ENCODE data around the gene TLN1. TPM values are rescaled to one million over a fixed set of nuclear protein-coding genes. Genes with fewer than 3 reads are reported as not detected.

The TLN1 gene
- total and polyA plus RNA-seq, 10 of the 15 experiments (the other 5 are each of a cell fraction or from before 2014, with no cell fraction given): 11.6 to 305 (median 71.9) TPM

- ChIA-PET CTCF (interaction anchor here (2.1 to 15.2 kb wide), 3 partner anchors 9 to 25 kb away, joined by 19 to 227 read pairs (median 39); partner anchors contain the start of genes ARHGEF39, CCDC107 and RMRP), POLR2A (interaction anchor here (0.6 to 1.1 kb wide), 3 partner anchors 10 to 80 kb away, joined by 3 to 7 read pairs (median 4); partner anchors contain the start of gene RMRP), SMC1A (ENCODE audit: uncharacterized antibody, unreplicated experiment) (interaction anchor here (0.6 to 1.1 kb wide), 3 partner anchors 25 to 1390 kb away, joined by 3 to 4 read pairs (median 3); no protein-coding TSS in a partner anchor), RAD21 (ENCODE audit: unreplicated experiment) (interaction anchor here (0.6 to 1.2 kb wide), 3 partner anchors 10 to 336 kb away, joined by 3 read pairs; no protein-coding TSS in a partner anchor)
- ATAC-seq (no peak), DNase-seq (ENCODE audit: low read depth, low spot score) (no peak), FAIRE-seq (no peak)
- Histone ChIP-seq H3K79me2 (ENCODE audit: control insufficient read depth, insufficient read depth, low read length) (no peaks in the 10 kb centered on the region; the same call in 1 of the 2 replicates), H3K4me1 (ENCODE audit: control insufficient read depth, insufficient read depth, low read length) (peaks cover 3% of the 10 kb centered on the region; the same call in 1 of the 2 replicates), H3K36me3 (ENCODE audit: control insufficient read depth in 2 of 2, insufficient read depth in 2 of 2, low read length in 1 of 2) (no peaks in the 10 kb centered on the region), H4K20me1 (ENCODE audit: control insufficient read depth, insufficient read depth) (no peaks in the 10 kb centered on the region), H3K27ac (ENCODE audit: control insufficient read depth, insufficient read depth) (no peak overlapping the region), H3K4me2 (ENCODE audit: control insufficient read depth, insufficient read depth) (no peak overlapping the region), H2AFZ (ENCODE audit: control insufficient read depth, low read depth, low read length) (no peak overlapping the region), H3K27me3 (replicated peaks in 1 of 2; ENCODE audit: control insufficient read depth in 2 of 2, insufficient read depth in 2 of 2, low read length in 1 of 2) (no peaks in the 10 kb centered on the region; a peak in 1 of 4 replicates), H3K9me3 (replicated peaks; ENCODE audit: control insufficient read depth, insufficient read depth, low read length) (no peaks in the 10 kb centered on the region), H3K9ac (ENCODE audit: control insufficient read depth, insufficient read depth, low read length) (no peak overlapping the region), H3K4me3 (no peak overlapping the region)
- WGBS (ENCODE audit: insufficient coverage, insufficient replicate concordance, low lambda C conversion rate, missing lambda C conversion rate): 58% methylated on average over 11 of the region's 11 CpGs
- BruUV-seq (replicated peaks): no TSS peak
- intact Hi-C loops (cut with micrococcal nuclease; ENCODE audit: unreplicated experiment): no loop called here
- TF ChIP-seq JUNB (IDR thresholded peaks at IDR 0.05) (no peak), BCLAF1 (IDR thresholded peaks at IDR 0.05) (no peak), ZNF384 (IDR thresholded peaks at IDR 0.05; ENCODE audit: borderline replicate concordance, low read depth, low read length) (no peak), EGR1 (IDR thresholded peaks at IDR 0.05; ENCODE audit: borderline replicate concordance in 1 of 2, low read depth in 2 of 2, low read length in 2 of 2) (no peak)
- in situ Hi-C loops (cut with MboI): no loop called here
Observed at GRCh38 chr9:35686222-35687203, 45.5 kb downstream of the TLN1 start.
